Measurements from ENCODE around the gene ZNF428.
"Not testable (repeated sequence)": the region's sequence is repeated elsewhere in the genome, so short reads cannot be mapped to it uniquely, and the experiment has no call there.

Gene ZNF428

GRCh38 chr19:43616306-43616705 is 3.1 kb downstream of the ZNF428 start:
- no peak for DNase-seq

- no peak for DNase-seq
Measured at GRCh38 chr19:43612374-43612773, 7.1 kb downstream of the ZNF428 start.

GRCh38 chr19:43611788-43612187 is 7.6 kb downstream of the ZNF428 start, which contains the start of gene SRRM5:
SRRM5 (plus strand) TSS chr19:43612088; CDS start chr19:43612122, 34 bp downstream.
- DNase-seq: no peak

GRCh38 chr19:43610493-43610892 is 8.9 kb downstream of the ZNF428 start:
- DNase-seq: no peak

- no peak for DNase-seq
Measured at GRCh38 chr19:43609872-43610271, 9.6 kb downstream of the ZNF428 start.

GRCh38 chr19:43607238-43608205 is 11.9 kb downstream of the ZNF428 start:
- DNase-seq: no peak

GRCh38 chr19:43606569-43607229 is 12.7 kb downstream of the ZNF428 start:
- no peak for DNase-seq

GRCh38 chr19:43605875-43606568 is 13.4 kb downstream of the ZNF428 start:
- no peak for DNase-seq

GRCh38 chr19:43600326-43600725 is 19.1 kb downstream of the ZNF428 start:
- not testable (repeated sequence) for DNase-seq

GRCh38 chr19:43599635-43600295 is 19.7 kb downstream of the ZNF428 start:
- DNase-seq: no peak

GRCh38 chr19:43598445-43599240 is 20.8 kb downstream of the ZNF428 start:
- no peak for DNase-seq

GRCh38 chr19:43597876-43598275 is 21.6 kb downstream of the ZNF428 start:
- peak in 1 of 2 donors; percentile 16 for DNase-seq

GRCh38 chr19:43596842-43597461 is 22.5 kb downstream of the ZNF428 start:
- DNase-seq: no peak

GRCh38 chr19:43595999-43596841 is 23.2 kb downstream of the ZNF428 start, which contains the start of the genes IRGQ and ZNF576:
IRGQ (minus strand) TSS chr19:43596134; CDS start chr19:43595338, 796 bp downstream.
ZNF576 (plus strand) TSS chr19:43596595; CDS start chr19:43597109, 514 bp downstream.
- DNase-seq: peak; percentile 100

- DNase-seq: no peak
Measured at GRCh38 chr19:43595605-43595998, 23.8 kb downstream of the ZNF428 start.

GRCh38 chr19:43594710-43595604 is 24.5 kb downstream of the ZNF428 start:
- DNase-seq: peak; percentile 72 to 77

GRCh38 chr19:43594081-43594697 is 25.2 kb downstream of the ZNF428 start:
- no peak for DNase-seq

- no peak for DNase-seq
Measured at GRCh38 chr19:43592800-43593350, 26.6 kb downstream of the ZNF428 start.

Data from inflammatory macrophage treated with lipopolysaccharide for 1 hour (primary cell).